WTC11 (cell line): ENCODE results near the gene APOA1. TPM values are rescaled to one million over a fixed set of nuclear protein-coding genes. Genes with fewer than 3 reads are reported as not detected.

ENCODE experiments used
- ATAC-seq: fragments of 200-7000 bp; cut with Tn5 transposase; 2 replicates; pipeline ENCODE4 v1.10.0; 2021; ENCODE audit warnings: mild to moderate bottlenecking, moderate library complexity
- CTCF ChIA-PET: fragments of 300-600 bp; sonication (Branson Sonifier 250); formaldehyde crosslinking; loops from one replicate; lab custom pipeline; 2021; ENCODE audit warnings: antibody characterized with exemption; lab: Charles Lee
- POLR2A ChIA-PET: fragments of 350-600 bp; sonication (Branson Sonifier 250); formaldehyde crosslinking; loops from one replicate; lab custom pipeline; 2021; ENCODE audit warnings: antibody characterized with exemption; lab: Charles Lee
- DNase-seq: peaks from one replicate; pipeline ENCODE4 v3.0.0; 2021; ENCODE audit warnings: low spot score
- H3K27ac Mint-ChIP-seq: 2 replicates; pipeline ENCODE4 v1.8.0; 2021; ENCODE audit warnings: mixed read lengths
- H3K27me3 Mint-ChIP-seq: 2 replicates; pipeline ENCODE4 v1.8.0; 2021; ENCODE audit warnings: low read depth, mild to moderate bottlenecking, moderate library complexity, mixed read lengths
- H3K36me3 Mint-ChIP-seq: 2 replicates; pipeline ENCODE4 v1.8.0; 2021; ENCODE audit warnings: mixed read lengths
- H3K4me1 Mint-ChIP-seq: 2 replicates; pipeline ENCODE4 v1.8.0; 2022; ENCODE audit warnings: mixed read lengths
- H3K4me3 Mint-ChIP-seq: 2 replicates; pipeline ENCODE4 v1.8.0; 2021; ENCODE audit warnings: mild to moderate bottlenecking, moderate library complexity, mixed read lengths
- H3K9me3 Mint-ChIP-seq: 2 replicates; pipeline ENCODE4 v1.8.0; 2021; ENCODE audit warnings: mixed read lengths
- ATF1 ChIP-seq: sonication (generic); formaldehyde crosslinking; IDR thresholded peaks from 2 replicates; pipeline ENCODE4 v1.8.1; 2023; ENCODE audit warnings: mild to moderate bottlenecking, moderate library complexity, missing genetic modification reagents
- ATF3 ChIP-seq: sonication (generic); formaldehyde crosslinking; conservative IDR thresholded peaks from 2 replicates; pipeline ENCODE4 v1.8.1; 2022; ENCODE audit warnings: mild to moderate bottlenecking, missing genetic modification reagents
- CDX4 ChIP-seq: fragments of 250-450 bp; sonication (Bioruptor Pico); IDR thresholded peaks from 2 replicates; pipeline ENCODE4 v1.9.0; 2021; ENCODE audit warnings: moderate library complexity, mild to moderate bottlenecking, inconsistent platforms, borderline replicate concordance
- E2F4 ChIP-seq: sonication (generic); formaldehyde crosslinking; IDR thresholded peaks from 2 replicates; pipeline ENCODE4 v1.8.1; 2022; ENCODE audit warnings: low read depth, mild to moderate bottlenecking, moderate library complexity, missing genetic modification reagents, borderline replicate concordance
- EMX1 ChIP-seq: fragments of 250-450 bp; sonication (Bioruptor Pico); IDR thresholded peaks from 2 replicates; pipeline ENCODE4 v1.8.0; 2021; ENCODE audit warnings: mild to moderate bottlenecking
- ERG ChIP-seq: fragments of 250-450 bp; sonication (Bioruptor Pico); IDR thresholded peaks from 2 replicates; pipeline ENCODE4 v1.8.0; 2021; ENCODE audit warnings: mild to moderate bottlenecking
- FOXJ3 ChIP-seq: sonication (generic); formaldehyde crosslinking; IDR thresholded peaks from 2 replicates; pipeline ENCODE4 v1.9.0; 2021; ENCODE audit warnings: missing genetic modification reagents, mild to moderate bottlenecking, borderline replicate concordance
- GABPB1 ChIP-seq: sonication (generic); formaldehyde crosslinking; IDR thresholded peaks from 2 replicates; pipeline ENCODE4 v1.8.1; 2023; ENCODE audit warnings: mild to moderate bottlenecking, missing genetic modification reagents
- GRHL2 ChIP-seq: fragments of 250-450 bp; sonication (Bioruptor Pico); IDR thresholded peaks from 2 replicates; pipeline ENCODE4 v1.8.0; 2022; ENCODE audit warnings: mild to moderate bottlenecking, moderate library complexity; ENCODE audit not compliant: insufficient replicate concordance, severe bottlenecking
- GTF2I ChIP-seq: fragments of 250-450 bp; sonication (Bioruptor Pico); conservative IDR thresholded peaks from 2 replicates; pipeline ENCODE4 v1.4.0; 2021; ENCODE audit warnings: mild to moderate bottlenecking
- NFYB ChIP-seq: sonication (generic); formaldehyde crosslinking; conservative IDR thresholded peaks from 2 replicates; pipeline ENCODE4 v1.8.0; 2022; ENCODE audit warnings: low read depth, missing genetic modification reagents
- NR3C1 ChIP-seq: sonication (generic); formaldehyde crosslinking; conservative IDR thresholded peaks from 2 replicates; pipeline ENCODE4 v1.8.1; 2023; ENCODE audit warnings: low read depth, mild to moderate bottlenecking, missing genetic modification reagents
- RORB ChIP-seq: fragments of 250-450 bp; sonication (Bioruptor Pico); IDR thresholded peaks from 2 replicates; pipeline ENCODE4 v1.9.0; 2021; ENCODE audit warnings: mild to moderate bottlenecking
- SMAD3 ChIP-seq: sonication (generic); formaldehyde crosslinking; IDR thresholded peaks from 2 replicates; pipeline ENCODE4 v1.8.0; 2022; ENCODE audit warnings: missing genetic modification reagents, mild to moderate bottlenecking, borderline replicate concordance
- SOX15 ChIP-seq: fragments of 250-450 bp; sonication (Bioruptor Pico); IDR thresholded peaks from 2 replicates; pipeline ENCODE4 v1.9.0; 2021; ENCODE audit warnings: mild to moderate bottlenecking
- SP1 ChIP-seq: sonication (generic); formaldehyde crosslinking; conservative IDR thresholded peaks from 2 replicates; pipeline ENCODE4 v1.8.1; 2022; ENCODE audit warnings: missing genetic modification reagents
- ZMAT4 ChIP-seq: fragments of 250-450 bp; sonication (Bioruptor Pico); IDR thresholded peaks from 2 replicates; pipeline ENCODE4 v1.9.0; 2021; ENCODE audit warnings: mild to moderate bottlenecking
- ZNF121 ChIP-seq: sonication (generic); formaldehyde crosslinking; IDR thresholded peaks from 2 replicates; pipeline ENCODE4 v1.8.0; 2023; ENCODE audit warnings: missing genetic modification reagents
- ZNF263 ChIP-seq: sonication (generic); formaldehyde crosslinking; IDR thresholded peaks from 2 replicates; pipeline ENCODE4 v1.8.1; 2022; ENCODE audit warnings: low read depth, mild to moderate bottlenecking, moderate library complexity, missing genetic modification reagents
- ZNF671 ChIP-seq: fragments of 250-450 bp; sonication (Bioruptor Pico); IDR thresholded peaks from 2 replicates; pipeline ENCODE4 v1.8.0; 2021; ENCODE audit warnings: mild to moderate bottlenecking
- total RNA-seq: library from RNA; stranded (reverse); gene quantifications from 3 replicates; pipeline ENCODE4 v1.2.3, GENCODE V29; 2021
- TF ChIP-seq, protein P1 (sequence below): sonication (generic); formaldehyde crosslinking; IDR thresholded peaks from 2 replicates; pipeline ENCODE4 v1.8.0; 2022; ENCODE audit warnings: mild to moderate bottlenecking, missing genetic modification reagents
- TF ChIP-seq, protein P2 (sequence below): sonication (generic); formaldehyde crosslinking; IDR thresholded peaks from 2 replicates; pipeline ENCODE4 v1.8.0; 2023; ENCODE audit warnings: missing genetic modification reagents, mild to moderate bottlenecking, borderline replicate concordance

The APOA1 gene
- total RNA-seq, 1 experiment from 2014 or later: 2.1 TPM

DNA sequence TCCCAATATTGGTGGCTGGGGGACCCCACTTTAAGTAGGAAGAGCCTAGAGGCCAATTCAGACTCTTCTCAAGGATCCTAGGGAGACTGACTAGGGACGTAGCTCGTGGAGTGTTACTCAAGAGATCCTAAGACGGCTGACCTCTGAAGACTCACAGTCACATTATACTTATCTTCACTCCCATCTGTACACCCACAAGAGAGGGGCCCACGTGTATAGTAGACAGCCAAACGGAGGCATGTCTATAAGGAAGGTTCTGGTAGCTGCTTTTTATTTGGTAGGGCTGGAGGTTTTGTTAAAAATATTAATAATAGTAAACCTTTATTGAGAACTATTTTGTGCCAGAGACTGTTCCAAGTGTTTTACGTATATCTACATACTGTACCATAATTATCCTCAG, 22.9 kb upstream of the APOA1 start (continued):
- TF ChIP-seq ZNF263 (CRISPR knock-in tag) (no peak), E2F4 (no peak)
- TF ChIP-seq, all 79 proteins: peak for 0

GRCh38 chr11:116859175-116859574, 21.8 kb upstream of the APOA1 start:
- DNase-seq (no peak), ATAC-seq (no peak)
- no peak overlapping the region for H3K27ac Mint-ChIP-seq
- CTCF ChIA-PET: no interaction called here
- no peak for TF ChIP-seq ATF1 (CRISPR knock-in tag)
- TF ChIP-seq GABPB1 (CRISPR knock-in tag): no peak
- TF ChIP-seq CDX4 (CRISPR knock-in tag): no peak
- TF ChIP-seq ZNF121 (CRISPR knock-in tag): no peak
- TF ChIP-seq, protein P1, sequence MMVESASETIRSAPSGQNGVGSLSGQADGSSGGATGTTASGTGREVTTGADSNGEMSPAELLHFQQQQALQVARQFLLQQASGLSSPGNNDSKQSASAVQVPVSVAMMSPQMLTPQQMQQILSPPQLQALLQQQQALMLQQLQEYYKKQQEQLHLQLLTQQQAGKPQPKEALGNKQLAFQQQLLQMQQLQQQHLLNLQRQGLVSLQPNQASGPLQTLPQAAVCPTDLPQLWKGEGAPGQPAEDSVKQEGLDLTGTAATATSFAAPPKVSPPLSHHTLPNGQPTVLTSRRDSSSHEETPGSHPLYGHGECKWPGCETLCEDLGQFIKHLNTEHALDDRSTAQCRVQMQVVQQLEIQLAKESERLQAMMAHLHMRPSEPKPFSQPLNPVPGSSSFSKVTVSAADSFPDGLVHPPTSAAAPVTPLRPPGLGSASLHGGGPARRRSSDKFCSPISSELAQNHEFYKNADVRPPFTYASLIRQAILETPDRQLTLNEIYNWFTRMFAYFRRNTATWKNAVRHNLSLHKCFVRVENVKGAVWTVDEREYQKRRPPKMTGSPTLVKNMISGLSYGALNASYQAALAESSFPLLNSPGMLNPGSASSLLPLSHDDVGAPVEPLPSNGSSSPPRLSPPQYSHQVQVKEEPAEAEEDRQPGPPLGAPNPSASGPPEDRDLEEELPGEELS: no peak
- TF ChIP-seq SP1 (CRISPR knock-in tag): no peak
- TF ChIP-seq SOX15 (CRISPR knock-in tag): no peak
- no peak for TF ChIP-seq EMX1
- TF ChIP-seq NR3C1 (CRISPR knock-in tag): no peak
- TF ChIP-seq, protein P2, sequence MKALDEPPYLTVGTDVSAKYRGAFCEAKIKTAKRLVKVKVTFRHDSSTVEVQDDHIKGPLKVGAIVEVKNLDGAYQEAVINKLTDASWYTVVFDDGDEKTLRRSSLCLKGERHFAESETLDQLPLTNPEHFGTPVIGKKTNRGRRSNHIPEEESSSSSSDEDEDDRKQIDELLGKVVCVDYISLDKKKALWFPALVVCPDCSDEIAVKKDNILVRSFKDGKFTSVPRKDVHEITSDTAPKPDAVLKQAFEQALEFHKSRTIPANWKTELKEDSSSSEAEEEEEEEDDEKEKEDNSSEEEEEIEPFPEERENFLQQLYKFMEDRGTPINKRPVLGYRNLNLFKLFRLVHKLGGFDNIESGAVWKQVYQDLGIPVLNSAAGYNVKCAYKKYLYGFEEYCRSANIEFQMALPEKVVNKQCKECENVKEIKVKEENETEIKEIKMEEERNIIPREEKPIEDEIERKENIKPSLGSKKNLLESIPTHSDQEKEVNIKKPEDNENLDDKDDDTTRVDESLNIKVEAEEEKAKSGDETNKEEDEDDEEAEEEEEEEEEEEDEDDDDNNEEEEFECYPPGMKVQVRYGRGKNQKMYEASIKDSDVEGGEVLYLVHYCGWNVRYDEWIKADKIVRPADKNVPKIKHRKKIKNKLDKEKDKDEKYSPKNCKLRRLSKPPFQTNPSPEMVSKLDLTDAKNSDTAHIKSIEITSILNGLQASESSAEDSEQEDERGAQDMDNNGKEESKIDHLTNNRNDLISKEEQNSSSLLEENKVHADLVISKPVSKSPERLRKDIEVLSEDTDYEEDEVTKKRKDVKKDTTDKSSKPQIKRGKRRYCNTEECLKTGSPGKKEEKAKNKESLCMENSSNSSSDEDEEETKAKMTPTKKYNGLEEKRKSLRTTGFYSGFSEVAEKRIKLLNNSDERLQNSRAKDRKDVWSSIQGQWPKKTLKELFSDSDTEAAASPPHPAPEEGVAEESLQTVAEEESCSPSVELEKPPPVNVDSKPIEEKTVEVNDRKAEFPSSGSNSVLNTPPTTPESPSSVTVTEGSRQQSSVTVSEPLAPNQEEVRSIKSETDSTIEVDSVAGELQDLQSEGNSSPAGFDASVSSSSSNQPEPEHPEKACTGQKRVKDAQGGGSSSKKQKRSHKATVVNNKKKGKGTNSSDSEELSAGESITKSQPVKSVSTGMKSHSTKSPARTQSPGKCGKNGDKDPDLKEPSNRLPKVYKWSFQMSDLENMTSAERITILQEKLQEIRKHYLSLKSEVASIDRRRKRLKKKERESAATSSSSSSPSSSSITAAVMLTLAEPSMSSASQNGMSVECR (CRISPR knock-in tag): no peak
- no peak for TF ChIP-seq GRHL2
- no peak for TF ChIP-seq FOXJ3 (CRISPR knock-in tag)
- TF ChIP-seq RORB: no peak
- TF ChIP-seq ATF3 (CRISPR knock-in tag): no peak
- TF ChIP-seq SMAD3 (CRISPR knock-in tag): no peak
- H3K9me3 Mint-ChIP-seq: no peaks in the 10 kb centered on the region
- no peak overlapping the region for H3K4me3 Mint-ChIP-seq
- POLR2A ChIA-PET: no interaction called here
- peaks cover 46% of the 10 kb centered on the region for H3K36me3 Mint-ChIP-seq
- no peaks in the 10 kb centered on the region for H3K27me3 Mint-ChIP-seq
- no peaks in the 10 kb centered on the region for H3K4me1 Mint-ChIP-seq

DNA sequence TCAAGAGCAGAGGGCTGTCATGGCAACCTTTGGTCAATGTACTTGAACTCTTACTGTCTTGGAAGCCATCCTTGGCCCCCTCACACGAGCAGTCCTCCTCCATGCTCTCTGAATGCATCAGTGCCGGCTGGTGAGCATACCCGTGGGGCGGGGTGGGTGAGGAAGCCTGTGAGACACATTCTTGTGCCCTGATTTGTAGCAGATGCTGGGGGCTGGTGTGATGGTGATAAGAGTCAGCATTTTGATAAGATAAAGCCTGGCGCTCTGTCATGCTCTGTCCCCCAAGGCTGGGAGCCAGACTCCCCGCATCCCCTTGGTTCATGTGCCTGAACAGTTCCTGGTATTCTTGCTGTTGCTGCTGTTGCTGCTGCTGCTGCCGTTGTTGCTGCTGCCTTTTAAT, 20.5 kb upstream of the APOA1 start:
- TF ChIP-seq ZMAT4 (no peak), NFYB (CRISPR knock-in tag) (no peak), GTF2I (CRISPR knock-in tag) (no peak), ZNF671 (no peak), FOXJ3 (CRISPR knock-in tag) (no peak), ERG (CRISPR knock-in tag) (no peak)
- no peak overlapping the region for H3K4me3 Mint-ChIP-seq
- H3K4me1 Mint-ChIP-seq: no peaks in the 10 kb centered on the region
- H3K36me3 Mint-ChIP-seq: peaks cover 42% of the 10 kb centered on the region
- ATAC-seq: no peak
- POLR2A ChIA-PET: no interaction called here
- no peak for DNase-seq
- no peaks in the 10 kb centered on the region for H3K27me3 Mint-ChIP-seq
- no peaks in the 10 kb centered on the region for H3K9me3 Mint-ChIP-seq
- no peak overlapping the region for H3K27ac Mint-ChIP-seq
- CTCF ChIA-PET: no interaction called here
